ENCODE measurements around the gene VAV1.

The VAV1 gene

DNA sequence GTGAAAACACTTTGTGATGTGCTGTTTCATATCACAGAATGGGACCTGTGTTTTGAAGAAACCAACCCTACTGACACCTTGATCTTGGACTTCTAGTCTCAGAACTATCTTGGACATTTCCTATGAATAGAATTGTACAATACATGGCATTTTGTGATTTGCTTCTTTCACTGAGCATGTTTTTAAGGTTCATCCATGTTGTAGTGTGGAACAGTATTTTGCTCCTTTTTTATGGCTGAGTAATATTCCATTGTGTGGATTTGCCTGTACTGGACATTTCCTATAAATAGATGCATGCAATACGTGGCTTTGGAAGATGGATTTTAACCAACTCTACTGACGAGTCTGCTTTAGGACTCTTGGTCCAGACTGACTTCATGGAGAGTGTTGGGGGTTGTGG lies 46.8 kb downstream of the VAV1 start:
- TF ChIP-seq ZFX (IDR thresholded peaks at IDR 0.05): no peak

GRCh38 chr19:6820237-6820636 lies 47.7 kb downstream of the VAV1 start:
- TF ChIP-seq, protein P1, sequence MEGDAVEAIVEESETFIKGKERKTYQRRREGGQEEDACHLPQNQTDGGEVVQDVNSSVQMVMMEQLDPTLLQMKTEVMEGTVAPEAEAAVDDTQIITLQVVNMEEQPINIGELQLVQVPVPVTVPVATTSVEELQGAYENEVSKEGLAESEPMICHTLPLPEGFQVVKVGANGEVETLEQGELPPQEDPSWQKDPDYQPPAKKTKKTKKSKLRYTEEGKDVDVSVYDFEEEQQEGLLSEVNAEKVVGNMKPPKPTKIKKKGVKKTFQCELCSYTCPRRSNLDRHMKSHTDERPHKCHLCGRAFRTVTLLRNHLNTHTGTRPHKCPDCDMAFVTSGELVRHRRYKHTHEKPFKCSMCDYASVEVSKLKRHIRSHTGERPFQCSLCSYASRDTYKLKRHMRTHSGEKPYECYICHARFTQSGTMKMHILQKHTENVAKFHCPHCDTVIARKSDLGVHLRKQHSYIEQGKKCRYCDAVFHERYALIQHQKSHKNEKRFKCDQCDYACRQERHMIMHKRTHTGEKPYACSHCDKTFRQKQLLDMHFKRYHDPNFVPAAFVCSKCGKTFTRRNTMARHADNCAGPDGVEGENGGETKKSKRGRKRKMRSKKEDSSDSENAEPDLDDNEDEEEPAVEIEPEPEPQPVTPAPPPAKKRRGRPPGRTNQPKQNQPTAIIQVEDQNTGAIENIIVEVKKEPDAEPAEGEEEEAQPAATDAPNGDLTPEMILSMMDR (conservative IDR thresholded peaks at IDR 0.05): no peak
- TF ChIP-seq ZFX (IDR thresholded peaks at IDR 0.05): no peak
- no peak overlapping the region for H3K27ac ChIP-seq

More for the DNA sequence above, 46.8 kb downstream of the VAV1 start:
- no peak overlapping the region for H3K27ac ChIP-seq

GRCh38 chr19:6821639-6822310 lies 49.3 kb downstream of the VAV1 start:
- no peak for TF ChIP-seq ZFX (IDR thresholded peaks at IDR 0.05)
- TF ChIP-seq, protein P1 (conservative IDR thresholded peaks at IDR 0.05): no peak

DNA sequence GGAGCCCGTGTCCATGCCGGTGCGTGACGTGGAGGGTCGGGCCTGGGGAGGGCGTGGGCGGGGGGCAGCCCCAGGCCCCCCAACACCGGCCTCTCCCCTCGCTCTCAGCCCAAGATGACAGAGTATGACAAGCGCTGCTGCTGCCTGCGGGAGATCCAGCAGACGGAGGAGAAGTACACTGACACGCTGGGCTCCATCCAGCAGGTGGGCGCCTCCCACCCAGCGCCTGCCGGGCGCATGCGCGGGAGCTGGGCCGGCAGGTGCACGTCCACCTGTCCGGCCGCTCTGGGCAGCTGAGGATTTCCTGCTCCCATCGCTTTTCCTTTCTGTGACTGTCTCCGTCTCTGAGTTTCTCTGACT lies 49.8 kb downstream of the VAV1 start:
- no peak for TF ChIP-seq ZFX (IDR thresholded peaks at IDR 0.05)
- TF ChIP-seq, protein P1 (conservative IDR thresholded peaks at IDR 0.05): no peak
- H3K27ac ChIP-seq: no peak overlapping the region

More at GRCh38 chr19:6821639-6822310, 49.3 kb downstream of the VAV1 start:
- no peak overlapping the region for H3K27ac ChIP-seq

- no peak overlapping the region for H3K27ac ChIP-seq
- no peak for TF ChIP-seq ZFX (IDR thresholded peaks at IDR 0.05)
- TF ChIP-seq, protein P1 (conservative IDR thresholded peaks at IDR 0.05): no peak
Measured at GRCh38 chr19:6825076-6825774, 52.7 kb downstream of the VAV1 start.

DNA sequence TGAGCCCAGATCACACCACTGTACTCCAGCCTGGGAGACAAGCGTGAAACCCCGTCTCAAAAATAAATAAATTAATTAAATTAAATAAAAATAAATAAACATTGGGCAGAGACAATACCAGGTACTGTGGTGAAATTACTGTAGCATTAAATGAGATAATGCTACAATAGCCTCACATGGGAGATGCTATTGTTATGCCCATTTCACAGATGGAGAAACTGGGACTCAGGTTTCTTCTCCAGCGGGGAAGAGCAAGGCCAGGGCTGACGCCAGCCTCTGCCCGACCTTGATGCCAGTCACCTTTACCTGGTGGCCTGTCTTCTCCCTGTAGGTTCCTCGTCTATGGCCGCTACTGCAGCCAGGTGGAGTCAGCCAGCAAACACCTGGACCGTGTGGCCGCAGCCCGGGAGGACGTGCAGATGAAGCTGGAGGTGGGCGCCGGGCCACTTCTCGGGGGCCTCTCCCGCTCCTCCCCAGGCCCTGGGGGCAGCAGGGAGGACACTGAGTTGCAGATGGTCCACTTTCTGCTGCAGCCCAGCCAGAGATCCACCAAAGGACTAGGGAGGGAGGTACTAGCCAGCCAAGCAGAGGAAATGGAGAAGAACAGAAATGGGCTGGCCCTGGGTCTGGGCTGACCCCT lies 53.9 kb downstream of the VAV1 start:
- no peak for TF ChIP-seq ZFX (IDR thresholded peaks at IDR 0.05)
- TF ChIP-seq, protein P1 (conservative IDR thresholded peaks at IDR 0.05): no peak
- no peak overlapping the region for H3K27ac ChIP-seq

GRCh38 chr19:6828306-6828697 lies 55.8 kb downstream of the VAV1 start:
- H3K27ac ChIP-seq: no peak overlapping the region
- TF ChIP-seq ZFX (IDR thresholded peaks at IDR 0.05): no peak
- TF ChIP-seq, protein P1 (conservative IDR thresholded peaks at IDR 0.05): no peak

All from C4-2B (cell line).